H1 (cell line): ENCODE results near the gene GJA5.

ENCODE experiments used
- CBX5 ChIP-seq: fragments of 300-800, 300-1000 bp; sonication (generic); IDR thresholded peaks from 2 replicates; pipeline ENCODE4 v1.7.1; 2016; ENCODE audit warnings: antibody characterized with exemption, low read length, low read depth
- CEBPB ChIP-seq: IDR thresholded peaks from 2 replicates; pipeline ENCODE4 v1.6.1; 2012; ENCODE audit warnings: low read depth, low read length
- CREB1 ChIP-seq: IDR thresholded peaks from 2 replicates; pipeline ENCODE4 v1.6.1; 2012; ENCODE audit warnings: inconsistent platforms
- EGR1 ChIP-seq: IDR thresholded peaks from 2 replicates; pipeline ENCODE4 v1.6.1; 2011; ENCODE audit warnings: low read depth, low read length, borderline replicate concordance
- EP300 ChIP-seq, 2 experiments: IDR thresholded peaks; 1 replicate in 1 of 2; 2 replicates in 1 of 2; pipeline ENCODE4 v1.6.1; 2011 to 2012; ENCODE audit warnings: low read depth in 2 of 2, low read length in 2 of 2, mild to moderate bottlenecking in 2 of 2, borderline replicate concordance in 1 of 2, inconsistent platforms in 1 of 2, moderate library complexity in 1 of 2
- EZH2 ChIP-seq: fragments of 200-600 bp; sonication (generic); IDR thresholded peaks from 2 replicates; pipeline ENCODE4 v1.7.1; 2012; ENCODE audit warnings: low read depth, mild to moderate bottlenecking, moderate library complexity, low read length, inconsistent platforms; ENCODE audit not compliant: severe bottlenecking
- POLR2A ChIP-seq, 2 experiments: IDR thresholded peaks; 1 replicate in 1 of 2; 2 replicates in 1 of 2; pipeline ENCODE4 v1.6.1; 2011; ENCODE audit warnings: low read depth in 2 of 2, low read length in 2 of 2, mild to moderate bottlenecking in 2 of 2; ENCODE audit errors: control extremely low read depth in 1 of 2
- RFX5 ChIP-seq: IDR thresholded peaks from 2 replicates; pipeline ENCODE4 v1.6.1; 2011; ENCODE audit warnings: low read depth, low read length, improper control_type of control experiment, borderline replicate concordance
- SRF ChIP-seq: IDR thresholded peaks from 2 replicates; pipeline ENCODE4 v1.6.1; 2011; ENCODE audit warnings: mild to moderate bottlenecking, low read depth, low read length, moderate library complexity
- TAF1 ChIP-seq: IDR thresholded peaks from 2 replicates; pipeline ENCODE4 v1.6.1; 2011; ENCODE audit warnings: mild to moderate bottlenecking, low read depth, low read length
- TF ChIP-seq, protein P1 (sequence below), 3 experiments: IDR thresholded peaks; 1 replicate in 2 of 3; 2 replicates in 1 of 3; pipeline versions ENCODE4 v1.5.1 to v1.6.1; 2011; ENCODE audit warnings: low read length in 3 of 3, mild to moderate bottlenecking in 3 of 3, inconsistent platforms in 2 of 3, low read depth in 1 of 3, moderate library complexity in 1 of 3; ENCODE audit not compliant: insufficient read depth in 1 of 3; ENCODE audit errors: control extremely low read depth in 1 of 3
- TF ChIP-seq, protein P2 (sequence below): fragments of 300-600 bp; sonication (generic); IDR thresholded peaks from 2 replicates; pipeline ENCODE4 v1.7.1; 2012; ENCODE audit warnings: low read length, moderate library complexity, mild to moderate bottlenecking, inconsistent platforms; ENCODE audit not compliant: insufficient replicate concordance

DNA sequence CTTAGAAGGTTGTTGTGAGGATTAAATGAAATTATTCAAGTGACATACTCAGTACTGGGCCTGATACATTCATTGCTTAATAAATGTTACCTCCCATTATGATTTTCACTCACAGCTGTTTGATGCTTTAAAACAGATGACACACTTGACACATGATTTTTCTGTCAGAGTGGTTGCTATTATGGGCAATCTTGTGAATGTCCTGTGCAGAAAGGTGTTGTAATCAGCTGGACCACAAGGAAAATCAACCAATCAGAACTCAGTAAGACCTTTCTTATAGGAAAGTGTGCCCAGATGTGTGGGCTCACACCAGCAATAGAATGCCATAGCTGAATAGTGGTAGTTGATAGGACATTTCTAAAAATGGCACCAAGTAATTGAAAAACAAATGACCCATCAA is 23.5 kb downstream of the GJA5 start:
- no peak for TF ChIP-seq EZH2
- no peak for TF ChIP-seq CBX5
- TF ChIP-seq, protein P1, sequence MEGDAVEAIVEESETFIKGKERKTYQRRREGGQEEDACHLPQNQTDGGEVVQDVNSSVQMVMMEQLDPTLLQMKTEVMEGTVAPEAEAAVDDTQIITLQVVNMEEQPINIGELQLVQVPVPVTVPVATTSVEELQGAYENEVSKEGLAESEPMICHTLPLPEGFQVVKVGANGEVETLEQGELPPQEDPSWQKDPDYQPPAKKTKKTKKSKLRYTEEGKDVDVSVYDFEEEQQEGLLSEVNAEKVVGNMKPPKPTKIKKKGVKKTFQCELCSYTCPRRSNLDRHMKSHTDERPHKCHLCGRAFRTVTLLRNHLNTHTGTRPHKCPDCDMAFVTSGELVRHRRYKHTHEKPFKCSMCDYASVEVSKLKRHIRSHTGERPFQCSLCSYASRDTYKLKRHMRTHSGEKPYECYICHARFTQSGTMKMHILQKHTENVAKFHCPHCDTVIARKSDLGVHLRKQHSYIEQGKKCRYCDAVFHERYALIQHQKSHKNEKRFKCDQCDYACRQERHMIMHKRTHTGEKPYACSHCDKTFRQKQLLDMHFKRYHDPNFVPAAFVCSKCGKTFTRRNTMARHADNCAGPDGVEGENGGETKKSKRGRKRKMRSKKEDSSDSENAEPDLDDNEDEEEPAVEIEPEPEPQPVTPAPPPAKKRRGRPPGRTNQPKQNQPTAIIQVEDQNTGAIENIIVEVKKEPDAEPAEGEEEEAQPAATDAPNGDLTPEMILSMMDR (IDR thresholded peaks at IDR 0.05; ENCODE audit: control extremely low read depth in 1 of 3, insufficient read depth in 1 of 3, low read depth in 1 of 3, low read length in 3 of 3): no peak
- no peak for TF ChIP-seq TAF1
- no peak for TF ChIP-seq SRF
- TF ChIP-seq EGR1: no peak
- no peak for TF ChIP-seq EP300 (IDR thresholded peaks at IDR 0.05; ENCODE audit: borderline replicate concordance in 1 of 2, low read depth in 2 of 2, low read length in 2 of 2)
- TF ChIP-seq, protein P2, sequence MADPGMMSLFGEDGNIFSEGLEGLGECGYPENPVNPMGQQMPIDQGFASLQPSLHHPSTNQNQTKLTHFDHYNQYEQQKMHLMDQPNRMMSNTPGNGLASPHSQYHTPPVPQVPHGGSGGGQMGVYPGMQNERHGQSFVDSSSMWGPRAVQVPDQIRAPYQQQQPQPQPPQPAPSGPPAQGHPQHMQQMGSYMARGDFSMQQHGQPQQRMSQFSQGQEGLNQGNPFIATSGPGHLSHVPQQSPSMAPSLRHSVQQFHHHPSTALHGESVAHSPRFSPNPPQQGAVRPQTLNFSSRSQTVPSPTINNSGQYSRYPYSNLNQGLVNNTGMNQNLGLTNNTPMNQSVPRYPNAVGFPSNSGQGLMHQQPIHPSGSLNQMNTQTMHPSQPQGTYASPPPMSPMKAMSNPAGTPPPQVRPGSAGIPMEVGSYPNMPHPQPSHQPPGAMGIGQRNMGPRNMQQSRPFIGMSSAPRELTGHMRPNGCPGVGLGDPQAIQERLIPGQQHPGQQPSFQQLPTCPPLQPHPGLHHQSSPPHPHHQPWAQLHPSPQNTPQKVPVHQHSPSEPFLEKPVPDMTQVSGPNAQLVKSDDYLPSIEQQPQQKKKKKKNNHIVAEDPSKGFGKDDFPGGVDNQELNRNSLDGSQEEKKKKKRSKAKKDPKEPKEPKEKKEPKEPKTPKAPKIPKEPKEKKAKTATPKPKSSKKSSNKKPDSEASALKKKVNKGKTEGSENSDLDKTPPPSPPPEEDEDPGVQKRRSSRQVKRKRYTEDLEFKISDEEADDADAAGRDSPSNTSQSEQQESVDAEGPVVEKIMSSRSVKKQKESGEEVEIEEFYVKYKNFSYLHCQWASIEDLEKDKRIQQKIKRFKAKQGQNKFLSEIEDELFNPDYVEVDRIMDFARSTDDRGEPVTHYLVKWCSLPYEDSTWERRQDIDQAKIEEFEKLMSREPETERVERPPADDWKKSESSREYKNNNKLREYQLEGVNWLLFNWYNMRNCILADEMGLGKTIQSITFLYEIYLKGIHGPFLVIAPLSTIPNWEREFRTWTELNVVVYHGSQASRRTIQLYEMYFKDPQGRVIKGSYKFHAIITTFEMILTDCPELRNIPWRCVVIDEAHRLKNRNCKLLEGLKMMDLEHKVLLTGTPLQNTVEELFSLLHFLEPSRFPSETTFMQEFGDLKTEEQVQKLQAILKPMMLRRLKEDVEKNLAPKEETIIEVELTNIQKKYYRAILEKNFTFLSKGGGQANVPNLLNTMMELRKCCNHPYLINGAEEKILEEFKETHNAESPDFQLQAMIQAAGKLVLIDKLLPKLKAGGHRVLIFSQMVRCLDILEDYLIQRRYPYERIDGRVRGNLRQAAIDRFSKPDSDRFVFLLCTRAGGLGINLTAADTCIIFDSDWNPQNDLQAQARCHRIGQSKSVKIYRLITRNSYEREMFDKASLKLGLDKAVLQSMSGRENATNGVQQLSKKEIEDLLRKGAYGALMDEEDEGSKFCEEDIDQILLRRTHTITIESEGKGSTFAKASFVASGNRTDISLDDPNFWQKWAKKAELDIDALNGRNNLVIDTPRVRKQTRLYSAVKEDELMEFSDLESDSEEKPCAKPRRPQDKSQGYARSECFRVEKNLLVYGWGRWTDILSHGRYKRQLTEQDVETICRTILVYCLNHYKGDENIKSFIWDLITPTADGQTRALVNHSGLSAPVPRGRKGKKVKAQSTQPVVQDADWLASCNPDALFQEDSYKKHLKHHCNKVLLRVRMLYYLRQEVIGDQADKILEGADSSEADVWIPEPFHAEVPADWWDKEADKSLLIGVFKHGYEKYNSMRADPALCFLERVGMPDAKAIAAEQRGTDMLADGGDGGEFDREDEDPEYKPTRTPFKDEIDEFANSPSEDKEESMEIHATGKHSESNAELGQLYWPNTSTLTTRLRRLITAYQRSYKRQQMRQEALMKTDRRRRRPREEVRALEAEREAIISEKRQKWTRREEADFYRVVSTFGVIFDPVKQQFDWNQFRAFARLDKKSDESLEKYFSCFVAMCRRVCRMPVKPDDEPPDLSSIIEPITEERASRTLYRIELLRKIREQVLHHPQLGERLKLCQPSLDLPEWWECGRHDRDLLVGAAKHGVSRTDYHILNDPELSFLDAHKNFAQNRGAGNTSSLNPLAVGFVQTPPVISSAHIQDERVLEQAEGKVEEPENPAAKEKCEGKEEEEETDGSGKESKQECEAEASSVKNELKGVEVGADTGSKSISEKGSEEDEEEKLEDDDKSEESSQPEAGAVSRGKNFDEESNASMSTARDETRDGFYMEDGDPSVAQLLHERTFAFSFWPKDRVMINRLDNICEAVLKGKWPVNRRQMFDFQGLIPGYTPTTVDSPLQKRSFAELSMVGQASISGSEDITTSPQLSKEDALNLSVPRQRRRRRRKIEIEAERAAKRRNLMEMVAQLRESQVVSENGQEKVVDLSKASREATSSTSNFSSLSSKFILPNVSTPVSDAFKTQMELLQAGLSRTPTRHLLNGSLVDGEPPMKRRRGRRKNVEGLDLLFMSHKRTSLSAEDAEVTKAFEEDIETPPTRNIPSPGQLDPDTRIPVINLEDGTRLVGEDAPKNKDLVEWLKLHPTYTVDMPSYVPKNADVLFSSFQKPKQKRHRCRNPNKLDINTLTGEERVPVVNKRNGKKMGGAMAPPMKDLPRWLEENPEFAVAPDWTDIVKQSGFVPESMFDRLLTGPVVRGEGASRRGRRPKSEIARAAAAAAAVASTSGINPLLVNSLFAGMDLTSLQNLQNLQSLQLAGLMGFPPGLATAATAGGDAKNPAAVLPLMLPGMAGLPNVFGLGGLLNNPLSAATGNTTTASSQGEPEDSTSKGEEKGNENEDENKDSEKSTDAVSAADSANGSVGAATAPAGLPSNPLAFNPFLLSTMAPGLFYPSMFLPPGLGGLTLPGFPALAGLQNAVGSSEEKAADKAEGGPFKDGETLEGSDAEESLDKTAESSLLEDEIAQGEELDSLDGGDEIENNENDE: no peak
- TF ChIP-seq POLR2A (IDR thresholded peaks at IDR 0.05; ENCODE audit: control extremely low read depth in 1 of 2, low read depth in 2 of 2, low read length in 2 of 2): no peak
- no peak for TF ChIP-seq RFX5
- TF ChIP-seq CREB1: no peak
- TF ChIP-seq CEBPB: no peak
